GM21423 (cell line): ENCODE results near the gene TRIM49B.
"Not testable (repeated sequence)": the region's sequence is repeated elsewhere in the genome, so short reads cannot be mapped to it uniquely, and the experiment has no call there.

Experiments used
- ATAC-seq: cut with Tn5 transposase; IDR thresholded peaks from one replicate; pipeline ENCODE4 v1.9.1; 2021; ENCODE audit warnings: mild to moderate bottlenecking, moderate library complexity; ENCODE audit not compliant: unreplicated experiment

Gene TRIM49B, protein sequence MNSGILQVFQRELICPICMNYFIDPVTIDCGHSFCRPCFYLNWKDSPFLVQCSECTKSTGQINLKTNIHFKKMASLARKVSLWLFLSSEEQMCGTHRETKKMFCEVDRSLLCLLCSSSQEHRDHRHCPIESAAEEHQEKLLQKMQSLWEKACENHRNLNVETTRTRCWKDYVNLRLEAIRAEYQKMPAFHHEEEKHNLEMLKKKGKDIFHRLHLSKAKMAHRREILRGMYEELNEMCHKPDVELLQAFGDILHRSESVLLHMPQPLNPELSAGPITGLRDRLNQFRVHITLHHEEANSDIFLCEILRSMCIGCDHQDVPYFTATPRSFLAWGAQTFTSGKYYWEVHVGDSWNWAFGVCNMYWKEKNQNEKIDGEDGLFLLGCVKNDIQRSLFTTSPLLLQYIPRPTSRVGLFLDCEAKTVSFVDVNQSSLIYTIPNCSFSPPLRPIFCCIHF

GRCh38 chr11:49028523-49028922, at the start of gene TRIM49B:
Gene TRIM49B, plus strand, starts transcription at chr11:49028823. Its CDS starts 2,777 bp downstream, at chr11:49031600.
- ATAC-seq = not testable (repeated sequence)

DNA sequence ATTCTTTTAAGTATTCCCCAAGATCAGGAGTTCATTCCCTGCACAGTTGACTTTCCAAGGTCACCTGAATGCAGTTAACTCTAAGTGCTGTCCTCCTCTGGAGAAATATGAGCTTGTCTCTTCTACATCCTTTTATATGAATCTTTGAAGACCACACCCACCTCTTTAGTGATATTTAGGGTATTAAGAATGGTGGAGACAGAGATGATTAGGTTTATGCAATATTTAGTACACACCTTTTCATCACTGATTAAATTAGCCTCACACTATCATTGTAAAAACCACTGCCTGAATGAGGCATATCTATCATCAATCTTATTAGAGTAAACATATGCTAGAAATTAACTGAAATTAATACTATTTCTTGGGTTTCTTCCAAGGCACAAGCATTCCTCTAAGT, 44.8 kb upstream of the TRIM49B start, which contains the start of gene TRIM51G:
Gene TRIM51G (minus strand): TSS at position 101 of the 400 bp plus-strand sequence. CDS start 2,190 bp downstream, outside the sequence.
- ATAC-seq = not testable (repeated sequence)

GRCh38 chr11:49048229-49048628, 19.6 kb downstream of the TRIM49B start:
- not testable (repeated sequence) for ATAC-seq

DNA sequence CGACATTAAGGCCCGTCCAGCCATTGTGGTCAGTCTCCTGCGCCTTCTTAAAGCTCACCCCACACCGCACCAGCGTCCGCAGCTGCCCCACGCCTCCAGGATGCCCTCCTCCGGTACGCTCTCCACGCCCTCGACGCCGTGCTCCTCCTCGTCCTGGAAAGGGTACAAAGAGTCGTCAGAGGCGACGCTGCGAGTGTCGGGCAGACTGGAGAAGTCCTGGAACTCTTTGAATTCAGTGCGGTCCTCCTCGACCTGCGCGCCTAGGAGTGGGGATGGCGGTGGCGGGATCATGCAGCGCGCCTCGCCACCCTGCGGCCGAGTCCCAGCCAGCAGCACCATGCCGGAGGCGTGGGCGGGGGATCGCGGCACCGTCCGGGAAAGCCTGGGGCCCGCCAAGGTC, 21.2 kb downstream of the TRIM49B start:
- not testable (repeated sequence) for ATAC-seq

GRCh38 chr11:49059012-49059411, 30.4 kb downstream of the TRIM49B start, which contains the start of gene TRIM64C:
Gene TRIM64C, minus strand, starts transcription at chr11:49059112. Its CDS starts 0 bp downstream, at chr11:49059112.
- not testable (repeated sequence) for ATAC-seq

- not testable (repeated sequence) for ATAC-seq
These were observed 41.3 kb downstream of the TRIM49B start for GRCh38 chr11:49069897-49070296.
